ENCODE data around the gene CBLIF. TPM values are rescaled to one million over a fixed set of nuclear protein-coding genes. Genes with fewer than 3 reads are reported as not detected.
"Not testable (repeated sequence)": the region's sequence is repeated elsewhere in the genome, so short reads cannot be mapped to it uniquely, and the experiment has no call there.

CBLIF gene
- not detected in 2 replicates for total RNA-seq

- intact Hi-C loops (cut with micrococcal nuclease) = no loop called here
Observed at GRCh38 chr11:59845399-59845798, at the start of gene CBLIF. CBLIF (minus strand) TSS chr11:59845499; CDS start chr11:59845453, 46 bp downstream.

GRCh38 chr11:59894616-59895015 is 49.3 kb upstream of the CBLIF start:
- intact Hi-C loops (cut with micrococcal nuclease) = no loop called here

GRCh38 chr11:59891781-59892181 is 46.5 kb upstream of the CBLIF start:
- intact Hi-C loops (cut with micrococcal nuclease) = no loop called here

- intact Hi-C loops (cut with micrococcal nuclease) = not testable (repeated sequence)
Observed at GRCh38 chr11:59887156-59887555, 41.9 kb upstream of the CBLIF start.

- intact Hi-C loops (cut with micrococcal nuclease) = no loop called here
Observed at GRCh38 chr11:59883597-59883996, 38.3 kb upstream of the CBLIF start.

GRCh38 chr11:59879567-59879966 is 34.3 kb upstream of the CBLIF start:
- intact Hi-C loops (cut with micrococcal nuclease) = no loop called here

GRCh38 chr11:59878575-59878974 is 33.3 kb upstream of the CBLIF start, which contains the start of gene OOSP3:
OOSP3 (plus strand) TSS chr11:59878782; CDS start chr11:59878809, 27 bp downstream.
- intact Hi-C loops (cut with micrococcal nuclease) = no loop called here

GRCh38 chr11:59877784-59878183 is 32.5 kb upstream of the CBLIF start:
- intact Hi-C loops (cut with micrococcal nuclease) = no loop called here

GRCh38 chr11:59877325-59877724 is 32.0 kb upstream of the CBLIF start:
- intact Hi-C loops (cut with micrococcal nuclease) = no loop called here

GRCh38 chr11:59875856-59876519 is 30.7 kb upstream of the CBLIF start:
- intact Hi-C loops (cut with micrococcal nuclease) = no loop called here

GRCh38 chr11:59872076-59872475 is 26.8 kb upstream of the CBLIF start:
- intact Hi-C loops (cut with micrococcal nuclease) = no loop called here

- intact Hi-C loops (cut with micrococcal nuclease) = no loop called here
Observed at GRCh38 chr11:59867946-59868345, 22.6 kb upstream of the CBLIF start.

- intact Hi-C loops (cut with micrococcal nuclease) = no loop called here
Observed at GRCh38 chr11:59866836-59867235, 21.5 kb upstream of the CBLIF start.

- intact Hi-C loops (cut with micrococcal nuclease) = no loop called here
Observed at GRCh38 chr11:59866397-59866796, 21.1 kb upstream of the CBLIF start, which contains the start of gene TCN1. TCN1 (minus strand) TSS chr11:59866487; CDS start chr11:59866470, 17 bp downstream.

GRCh38 chr11:59865031-59865430 is 19.7 kb upstream of the CBLIF start:
- intact Hi-C loops (cut with micrococcal nuclease) = no loop called here

- intact Hi-C loops (cut with micrococcal nuclease) = no loop called here
Observed at GRCh38 chr11:59862252-59862651, 17.0 kb upstream of the CBLIF start.

- intact Hi-C loops (cut with micrococcal nuclease) = no loop called here
Observed at GRCh38 chr11:59859673-59860072, 14.4 kb upstream of the CBLIF start.

GRCh38 chr11:59857439-59858434 is 12.4 kb upstream of the CBLIF start:
- intact Hi-C loops (cut with micrococcal nuclease) = no loop called here

GRCh38 chr11:59854871-59855270 is 9.6 kb upstream of the CBLIF start:
- intact Hi-C loops (cut with micrococcal nuclease) = no loop called here

GRCh38 chr11:59851416-59851815 is 6.1 kb upstream of the CBLIF start:
- intact Hi-C loops (cut with micrococcal nuclease) = not testable (repeated sequence)

GRCh38 chr11:59849551-59849950 is 4.3 kb upstream of the CBLIF start:
- intact Hi-C loops (cut with micrococcal nuclease) = not testable (repeated sequence)

GRCh38 chr11:59849129-59849528 is 3.8 kb upstream of the CBLIF start:
- intact Hi-C loops (cut with micrococcal nuclease) = no loop called here
